ENCODE data around the gene SLC25A33. TPM values are rescaled to one million over a fixed set of nuclear protein-coding genes. Genes with fewer than 3 reads are reported as not detected.

The SLC25A33 gene
- total RNA-seq, 5 donors from 2014 or later (not counting 1 experiment from before 2014, with no cell fraction given), result 2.8 to 6.2 (median 4.4) TPM

GRCh38 chr1:9634582-9634981 is 95.3 kb downstream of the SLC25A33 start:
- Mint-ChIP-seq H3K9me3 (no peaks in the 10 kb centered on the region), H3K27me3 (no peaks in the 10 kb centered on the region), H3K4me3 (peak overlapping the region in 1 of 3 donors; percentile 90), H3K4me1 (peaks cover 81 to 85% (median 83%) of the 10 kb centered on the region in 3 donors), H3K27ac (peak overlapping the region; percentile 61 to 85), H3K36me3 (peaks cover 34% of the 10 kb centered on the region)
- Histone ChIP-seq H3K9me3 (no peaks in the 10 kb centered on the region), H3K36me3 (ENCODE audit: control insufficient read depth in 2 of 2, extremely low read depth in 1 of 2, insufficient read depth in 1 of 2, low read length in 1 of 2) (peaks cover 4 to 35% of the 10 kb centered on the region in 2 donors), H3K27me3 (replicated peaks in 1 of 2; ENCODE audit: control insufficient read depth in 2 of 2, extremely low read depth in 1 of 2, insufficient read depth in 2 of 2, low read length in 1 of 2) (no peaks in the 10 kb centered on the region), H3K27ac (ENCODE audit: low read length) (no peak overlapping the region), H3K4me1 (ENCODE audit: control insufficient read depth in 1 of 2, extremely low read depth in 1 of 2, insufficient read depth in 2 of 2, low read length in 2 of 2) (peaks cover 38 to 86% of the 10 kb centered on the region in 2 experiments), H3K4me3 (ENCODE audit: control insufficient read depth in 1 of 2, extremely low read depth in 1 of 2, low read length in 1 of 2) (no peak overlapping the region)
- DNase-seq, result no peak
- ATAC-seq (replicated peaks in 1 of 4), result no peak
- ChIA-PET POLR2A (no interaction called here), CTCF (no interaction called here)
- no CpG with 5 or more reads among the region's 2 CpGs for WGBS (ENCODE audit: insufficient coverage)

Other genes starting within 250 kb of the SLC25A33 start
- gene SPSB1, start 246.6 kb upstream of the SLC25A33 start, total RNA-seq, result 1 to 10 TPM; 3.1 to 6.4 (median 5.4) TPM
- gene TMEM201, start 49.4 kb downstream of the SLC25A33 start, total RNA-seq, result 10 to 100 TPM; 11.4 to 14.6 (median 12.5) TPM
- gene PIK3CD, start 112.3 kb downstream of the SLC25A33 start, total RNA-seq, result 100 to 1,000 TPM; 246 to 313 (median 280) TPM

Data from T-cell (primary cell).